CD4-positive, alpha-beta T cell treated with Interleukin-12 subunit alpha and Interleukin-12 subunit beta, for 1 hour (primary cell): ENCODE results near the gene ACVR1B.

Experiments
- DNase-seq: peaks from one replicate; pipeline ENCODE4 v3.0.0-alpha.2; 2020

ACVR1B gene

DNA sequence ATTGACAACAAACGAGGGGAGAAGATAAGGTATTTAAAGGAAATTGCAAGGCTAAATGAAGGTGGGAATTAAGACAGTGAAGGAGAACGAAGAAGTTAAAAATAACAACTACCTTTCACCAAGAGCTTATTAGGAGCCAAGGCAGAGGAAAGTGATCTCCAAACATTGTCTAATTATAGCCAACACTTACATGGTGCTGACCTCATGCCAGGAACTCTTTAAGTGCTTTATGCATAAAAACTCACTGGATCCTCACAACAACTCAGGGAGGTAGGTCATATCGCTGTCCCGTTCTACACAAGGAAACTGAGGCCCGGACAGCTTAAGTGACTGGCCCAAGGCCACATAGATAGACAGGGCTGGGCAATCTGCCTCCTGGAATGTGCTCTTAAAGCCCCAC is 74.8 kb downstream of the ACVR1B start:
- no peak for DNase-seq

DNA sequence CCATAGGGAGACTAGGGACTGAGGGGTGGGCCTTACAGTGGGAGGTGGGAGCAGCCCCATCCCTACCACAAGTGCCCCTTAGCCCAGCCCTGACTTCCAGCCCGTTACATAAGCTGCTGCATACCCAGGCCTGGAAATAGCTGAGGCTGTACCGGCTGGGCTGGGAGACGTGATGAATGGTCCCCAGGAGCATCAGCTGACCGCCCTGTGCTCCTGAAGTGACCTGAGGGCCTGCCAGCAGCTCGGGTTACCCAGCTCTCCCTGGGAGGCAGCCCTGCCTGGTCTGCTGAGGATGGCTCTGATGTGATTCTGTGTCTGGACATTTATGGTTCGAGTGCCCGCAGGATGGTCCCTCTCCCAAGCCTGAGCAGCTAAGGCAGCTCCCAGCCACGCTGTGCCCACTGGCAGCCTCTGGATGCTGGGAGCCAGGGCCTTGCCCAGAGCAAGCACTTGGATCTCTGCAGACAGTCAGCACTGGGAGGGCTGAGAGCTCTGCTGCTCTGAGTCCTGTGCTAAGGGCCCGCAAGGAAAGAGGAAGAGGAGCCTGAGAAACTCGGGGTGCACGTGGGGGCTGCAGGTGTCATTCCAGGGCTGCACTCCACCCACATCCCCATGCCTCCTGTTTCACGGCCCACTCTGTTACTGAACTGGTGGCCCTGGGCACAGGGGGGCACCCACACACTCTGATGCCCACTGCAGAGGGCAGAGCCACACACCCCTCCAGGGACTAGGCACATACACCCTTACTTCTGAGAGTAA is 75.8 kb downstream of the ACVR1B start:
- no peak for DNase-seq

DNA sequence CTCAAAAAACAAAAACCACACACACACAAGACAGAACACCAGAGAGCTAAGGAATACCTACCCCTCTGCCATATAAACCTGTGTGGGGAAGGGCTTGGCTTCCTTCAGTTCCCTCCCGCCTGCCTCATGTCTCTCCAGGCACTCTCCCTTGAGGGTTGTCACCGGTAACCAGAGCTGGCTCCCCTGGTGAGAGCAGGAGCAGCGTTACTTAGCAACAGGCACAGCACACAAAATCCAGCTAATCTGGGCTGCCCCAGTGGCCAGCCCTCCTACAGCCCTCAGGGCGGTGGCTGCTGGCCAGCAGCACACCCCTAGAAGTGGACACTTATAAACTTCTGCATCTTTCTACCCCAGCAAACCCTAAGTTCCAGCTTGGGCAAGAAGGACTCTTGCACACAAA is 78.2 kb downstream of the ACVR1B start:
- no peak for DNase-seq

DNA sequence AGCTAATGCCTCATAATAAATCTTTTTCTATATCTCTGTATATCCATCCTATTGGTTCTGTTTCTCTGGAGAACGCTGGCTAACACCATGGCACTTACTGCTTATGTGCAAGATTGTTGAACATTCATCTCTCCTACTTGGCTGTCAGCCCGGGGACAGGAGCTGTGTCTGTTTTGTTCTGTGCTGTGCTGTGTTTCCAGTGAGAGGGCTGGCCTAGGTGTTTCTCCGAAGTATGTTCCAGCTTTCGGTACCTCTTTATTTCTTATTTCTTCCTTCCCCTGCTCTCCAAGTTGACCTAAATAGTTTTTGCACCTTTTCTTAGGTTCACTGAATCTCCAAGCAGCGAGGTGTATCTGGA is 80.9 kb downstream of the ACVR1B start:
- DNase-seq = no peak

DNA sequence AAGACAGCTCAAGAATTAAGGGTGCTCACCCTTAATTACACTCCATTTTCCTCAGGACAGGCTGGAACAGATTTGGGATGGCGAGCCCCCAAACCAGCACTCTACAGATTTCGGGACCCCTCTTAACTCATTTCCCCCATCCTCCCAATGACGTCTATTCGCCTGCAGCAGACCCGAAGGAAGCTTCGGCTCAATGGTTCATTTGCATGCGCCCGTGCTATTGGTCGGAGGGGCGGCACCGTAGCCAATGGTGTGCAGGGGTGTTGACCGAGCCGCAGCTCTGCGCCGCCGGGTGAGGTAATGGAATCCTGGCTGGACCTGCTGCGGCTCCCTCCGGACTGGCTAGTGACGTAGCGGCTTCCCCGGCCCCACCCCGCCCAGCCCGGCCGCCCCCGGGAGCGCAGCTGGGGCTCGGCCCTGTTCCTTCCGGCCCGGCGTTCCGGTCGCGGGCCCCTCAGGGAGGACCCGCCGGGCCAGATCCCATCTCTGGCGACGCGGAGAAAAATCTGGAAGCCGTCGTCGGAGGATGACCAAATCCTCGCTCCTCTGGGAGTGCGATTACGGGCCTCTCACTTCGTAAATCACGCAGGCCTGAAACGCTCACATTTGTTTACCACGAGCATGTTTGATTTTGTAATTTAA is 81.4 kb downstream of the ACVR1B start:
- peak; percentile 91 for DNase-seq

DNA sequence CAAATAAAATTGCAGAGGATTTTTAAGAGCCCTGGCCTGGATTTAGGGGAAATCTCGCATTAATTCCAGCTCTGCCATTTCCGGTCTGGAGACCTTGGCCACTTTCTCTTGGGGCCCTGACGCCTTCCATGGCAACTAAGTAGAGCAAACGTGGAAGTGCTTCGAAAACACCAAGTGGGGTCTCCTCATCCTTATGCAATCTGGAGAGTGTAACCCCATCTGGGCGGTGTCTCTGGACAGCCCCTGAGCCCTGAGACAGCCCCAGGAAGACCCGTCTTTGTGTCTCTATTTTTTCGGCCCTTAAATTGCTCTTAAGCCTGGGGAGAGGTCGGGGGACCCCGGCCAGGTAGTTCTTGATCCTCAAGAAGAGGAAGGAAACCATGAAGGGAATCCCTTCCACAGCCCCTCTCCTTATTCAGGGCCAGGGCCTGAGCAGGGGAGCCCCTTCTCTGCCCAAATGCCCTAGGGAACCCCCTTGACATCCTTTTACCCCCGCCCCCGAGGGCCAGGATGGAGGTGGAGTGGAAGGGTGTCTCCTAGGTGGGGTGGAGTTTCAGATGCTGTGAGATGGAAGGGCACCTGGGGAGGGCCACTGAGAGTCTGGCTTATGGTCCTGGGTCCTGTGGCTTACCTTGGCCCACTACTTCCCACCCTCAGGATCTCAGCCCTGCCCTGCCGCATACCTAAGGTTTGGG is 82.1 kb downstream of the ACVR1B start:
- no peak for DNase-seq

DNA sequence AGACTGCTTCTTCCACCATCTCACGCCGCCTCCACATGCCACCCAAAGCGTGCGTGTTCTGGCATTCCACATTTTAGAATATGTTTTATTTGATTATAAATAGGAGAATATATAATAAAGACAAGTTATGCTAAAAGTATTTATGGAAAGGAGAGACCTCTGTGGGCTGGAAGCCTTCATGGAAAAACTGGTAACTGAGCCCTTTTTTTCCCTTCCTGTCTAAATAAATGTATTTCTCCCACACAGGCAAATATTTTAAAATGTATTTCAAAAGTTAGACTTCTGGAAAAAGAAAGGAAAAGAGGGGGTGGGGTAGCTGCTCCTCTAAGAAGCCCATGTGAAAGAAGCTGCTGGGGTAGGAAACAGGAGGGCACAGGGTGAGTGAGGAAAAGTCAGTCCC is 83.7 kb downstream of the ACVR1B start:
- DNase-seq = no peak

DNA sequence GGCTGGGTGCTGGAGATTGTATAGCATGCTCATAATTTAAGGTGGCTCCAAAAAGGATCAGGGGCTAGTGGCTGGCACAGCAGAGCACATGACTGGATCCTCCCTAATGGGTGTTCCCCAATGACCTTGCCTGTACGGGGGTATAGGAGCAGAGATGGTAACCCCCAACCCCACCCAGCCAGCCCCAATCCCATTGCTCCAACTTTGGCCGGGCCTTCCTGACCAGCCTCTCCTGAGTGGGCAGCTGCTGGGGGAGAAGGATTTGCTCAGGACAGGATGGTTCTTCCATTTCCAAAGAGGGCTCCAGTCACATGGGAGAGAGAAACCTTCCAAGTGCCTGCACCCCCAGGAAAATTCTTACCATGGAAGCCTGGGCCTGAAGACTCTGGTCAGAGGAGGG is 84.4 kb downstream of the ACVR1B start:
- DNase-seq = no peak

DNA sequence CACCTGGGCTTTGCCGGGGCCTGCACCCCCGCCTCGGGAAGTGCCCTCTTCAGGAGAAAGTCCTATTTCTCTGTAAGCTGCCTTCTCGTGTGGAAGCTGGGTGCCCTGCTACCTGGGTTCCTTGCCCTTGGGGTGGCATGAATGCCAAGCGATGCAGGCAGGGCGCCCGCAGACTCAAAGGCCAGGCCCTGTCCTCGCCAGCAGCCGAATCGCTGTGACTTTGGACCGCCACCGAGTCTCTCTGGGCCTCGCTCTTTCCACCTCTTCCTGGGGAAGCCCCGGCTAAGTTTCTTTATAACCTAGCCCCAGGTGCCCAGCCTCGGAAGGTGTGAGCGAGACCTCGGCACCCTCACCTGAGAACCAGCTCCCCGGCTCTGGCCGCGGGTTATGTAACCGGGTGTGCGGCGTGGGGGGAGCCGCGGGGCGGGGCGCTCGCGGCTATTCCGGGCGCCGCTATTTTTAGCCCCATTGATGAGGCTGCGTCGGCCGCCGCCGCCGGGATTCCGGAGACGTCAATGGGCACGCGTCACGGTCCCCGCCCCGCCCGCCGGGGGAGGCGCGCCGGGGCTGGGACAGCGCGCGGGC is 85.2 kb downstream of the ACVR1B start:
- peak; percentile 94 for DNase-seq

DNA sequence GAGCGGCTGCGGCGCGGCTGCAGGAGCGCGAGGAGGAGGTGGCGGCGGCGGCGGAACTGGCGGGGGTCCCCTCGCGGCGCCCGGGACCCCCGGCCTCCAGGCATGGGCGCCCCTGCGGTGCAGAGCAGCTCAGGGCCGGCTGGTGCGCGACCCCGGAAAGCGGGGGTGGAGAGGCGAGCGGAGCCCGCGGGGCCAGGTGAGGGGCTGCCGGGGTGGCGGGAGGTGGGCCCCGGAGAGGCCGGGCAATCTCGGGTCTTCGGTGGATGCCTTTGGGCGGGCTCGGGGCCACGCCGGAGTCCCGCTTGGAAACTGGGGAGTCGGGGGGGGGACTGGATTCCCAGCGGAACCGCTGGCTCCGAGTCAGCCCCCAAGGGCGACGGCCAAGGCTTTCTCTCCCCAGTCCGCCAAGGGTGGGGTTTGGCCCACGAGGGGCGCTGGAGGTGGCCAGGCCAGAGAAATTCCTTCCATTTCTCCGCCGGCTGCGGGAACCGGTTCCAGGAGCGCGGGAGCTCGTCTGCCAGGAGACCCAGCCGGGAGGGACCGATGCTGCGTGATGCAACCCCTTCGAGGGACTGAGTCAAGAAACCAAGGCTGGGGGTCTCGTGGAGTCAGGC is 85.9 kb downstream of the ACVR1B start:
- DNase-seq = no peak

DNA sequence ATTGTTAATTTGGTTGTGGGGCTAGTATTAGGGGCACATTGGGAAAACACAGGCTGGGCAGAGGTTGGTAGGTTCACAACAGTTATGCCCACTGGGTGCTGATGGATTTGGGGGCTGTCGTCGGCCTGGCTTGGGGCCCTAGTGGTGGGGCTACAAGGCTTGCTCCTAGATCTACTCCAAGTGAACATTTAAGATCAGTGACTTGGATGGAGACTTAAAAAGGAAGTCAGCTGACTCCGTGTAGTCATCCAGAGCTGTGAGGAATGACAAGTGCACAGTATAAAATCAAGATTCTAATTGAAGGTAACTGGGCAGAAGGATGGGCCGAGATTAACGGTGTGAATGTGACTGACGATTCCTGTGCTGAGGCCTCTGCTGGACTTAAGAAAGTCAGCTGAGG is 86.9 kb downstream of the ACVR1B start:
- DNase-seq = no peak

DNA sequence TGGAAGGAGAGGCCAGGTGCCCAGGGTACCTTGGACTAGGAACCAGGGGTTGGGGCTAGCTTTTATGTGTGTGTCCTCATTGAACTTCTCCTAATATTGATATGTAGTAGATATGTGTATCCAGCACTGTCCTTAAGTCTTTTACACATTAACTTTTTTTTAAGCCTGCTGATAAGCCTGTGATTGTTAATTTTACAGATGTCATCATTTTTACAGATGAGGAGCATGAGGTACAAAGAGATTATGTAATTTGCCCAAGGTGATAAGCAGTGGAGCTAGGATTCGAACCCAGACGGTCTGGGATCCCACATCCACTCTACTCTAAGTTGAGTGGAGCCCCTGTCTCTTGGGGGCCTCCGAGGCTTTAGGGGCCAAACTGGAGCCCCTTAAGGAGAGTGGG is 89.5 kb downstream of the ACVR1B start:
- DNase-seq = no peak

DNA sequence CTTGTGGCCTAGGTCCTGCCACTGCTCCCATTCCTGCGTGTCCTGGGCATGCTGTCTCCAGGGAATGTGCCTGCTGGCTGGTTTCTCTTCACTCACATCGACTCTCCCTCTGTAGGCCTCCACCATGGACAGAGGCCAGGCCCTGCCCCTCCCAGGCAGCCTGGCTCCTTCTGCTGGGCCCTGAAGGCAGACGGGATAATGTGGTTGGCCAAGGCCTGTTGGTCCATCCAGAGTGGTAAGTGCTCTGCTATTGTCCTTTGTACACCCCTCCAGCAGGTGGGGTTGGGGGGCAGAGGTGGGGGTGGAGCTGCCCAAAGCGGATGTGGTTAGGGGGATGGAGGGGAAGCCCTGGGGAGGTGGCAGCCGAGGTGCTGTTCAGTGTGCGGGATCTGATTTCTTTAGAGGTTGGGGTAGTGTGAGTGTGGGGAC is 90.2 kb downstream of the ACVR1B start:
- peak; percentile 82 for DNase-seq

DNA sequence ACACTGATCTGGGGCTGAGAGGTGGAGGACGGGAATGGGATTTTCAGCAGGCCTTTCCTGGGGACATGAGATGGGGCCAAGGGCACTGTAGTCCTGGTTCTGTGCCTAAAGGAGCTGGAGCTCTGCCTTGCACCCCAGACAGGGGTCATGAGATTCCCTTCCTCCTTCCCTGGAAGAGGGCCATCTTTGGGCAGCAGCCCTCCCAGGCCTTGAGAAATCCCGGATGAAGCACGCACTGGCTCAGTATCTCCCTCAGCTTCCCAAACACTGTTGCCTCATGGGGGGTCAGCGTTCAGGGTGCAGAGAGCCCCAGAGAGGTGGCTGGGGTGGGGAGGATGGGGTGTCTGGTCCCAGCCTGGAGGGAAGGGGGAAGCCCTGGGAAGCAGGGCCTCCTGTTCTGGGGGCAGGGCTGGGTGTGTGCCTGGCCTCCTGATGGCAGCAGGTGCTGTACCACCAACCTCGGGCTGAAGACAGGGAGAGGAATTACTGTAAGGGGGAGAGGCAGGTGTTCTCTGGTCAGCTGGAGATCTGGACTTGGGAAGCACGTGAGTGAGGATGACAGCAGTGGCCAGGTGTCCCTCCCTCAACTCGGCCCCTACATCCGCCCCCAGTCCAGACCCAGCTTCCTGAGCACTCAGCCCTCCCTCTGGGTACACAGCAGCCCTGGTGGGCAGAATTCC is 91.3 kb downstream of the ACVR1B start:
- no peak for DNase-seq

DNA sequence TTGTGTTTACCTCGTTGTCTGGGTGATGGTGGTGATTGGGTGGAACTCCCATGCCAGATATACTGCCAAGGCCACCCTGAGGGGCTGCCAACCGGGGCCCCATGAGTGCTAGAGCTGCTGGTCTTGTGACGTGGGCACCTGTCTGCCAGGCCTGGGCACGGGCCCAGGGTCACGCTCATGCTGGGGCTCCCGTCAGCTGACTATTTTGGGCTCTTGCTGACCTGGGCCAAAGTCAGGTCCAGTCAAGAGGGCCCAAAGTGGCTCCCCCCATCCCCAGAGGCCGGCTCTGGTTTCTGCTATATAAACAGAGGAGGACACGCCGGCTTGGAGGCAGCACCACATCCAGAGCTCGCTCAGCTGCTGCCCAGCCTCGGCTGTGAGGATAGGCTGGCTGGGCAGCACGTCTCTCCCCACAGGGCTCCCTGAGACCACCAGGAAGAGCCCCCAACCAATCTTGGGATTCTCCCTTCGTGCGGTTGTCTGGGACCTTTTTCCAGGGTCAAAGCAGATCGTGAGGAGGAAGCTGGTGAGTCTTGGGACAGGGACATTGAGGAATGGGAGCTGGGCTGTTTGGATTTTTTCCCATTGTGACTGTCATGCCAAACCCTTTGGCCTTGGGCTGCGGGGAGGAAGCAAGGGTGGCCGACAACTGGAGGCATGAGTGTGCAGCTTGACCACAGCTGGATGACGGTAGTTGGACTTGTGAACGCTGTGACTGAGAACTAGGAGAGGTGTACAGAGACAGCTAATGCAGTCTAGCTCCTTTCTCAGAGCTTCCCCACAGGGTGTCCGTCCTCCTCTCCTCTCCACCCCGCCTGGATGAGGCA is 92.1 kb downstream of the ACVR1B start:
- no peak for DNase-seq

DNA sequence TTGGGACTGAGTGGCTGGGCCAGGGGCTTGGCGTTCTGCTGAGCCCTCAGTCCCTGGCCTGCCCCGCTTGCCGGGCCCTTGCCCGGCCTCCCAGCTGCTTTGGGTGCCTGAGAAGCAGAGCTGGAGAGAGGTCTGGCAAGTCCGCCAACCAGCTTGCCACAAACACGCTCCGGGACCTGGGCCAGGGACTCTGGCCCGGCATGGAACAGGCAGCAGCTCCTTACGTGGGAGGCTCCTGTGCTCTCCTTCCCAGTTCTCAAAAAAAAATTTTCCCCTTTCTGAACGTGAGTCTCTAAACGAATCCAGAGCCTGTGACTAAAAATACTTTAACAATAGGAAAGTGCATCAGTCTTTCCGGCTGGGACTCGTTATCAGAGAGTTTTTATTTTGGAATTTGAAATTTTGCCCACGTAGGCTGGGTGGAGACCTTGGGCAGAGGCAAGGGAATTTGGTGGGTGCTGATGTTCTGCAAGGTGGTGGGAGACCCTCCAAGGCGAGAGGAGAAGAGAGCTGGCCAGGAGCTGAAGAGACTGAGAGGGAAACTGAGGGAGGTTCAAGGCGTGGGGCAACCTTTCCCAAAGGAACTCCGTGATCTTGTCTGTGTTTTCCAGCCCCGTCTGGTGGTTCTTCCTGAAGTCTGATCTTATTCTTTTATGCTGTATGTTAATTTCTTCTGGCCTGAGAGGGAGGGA is 92.9 kb downstream of the ACVR1B start:
- DNase-seq = no peak

DNA sequence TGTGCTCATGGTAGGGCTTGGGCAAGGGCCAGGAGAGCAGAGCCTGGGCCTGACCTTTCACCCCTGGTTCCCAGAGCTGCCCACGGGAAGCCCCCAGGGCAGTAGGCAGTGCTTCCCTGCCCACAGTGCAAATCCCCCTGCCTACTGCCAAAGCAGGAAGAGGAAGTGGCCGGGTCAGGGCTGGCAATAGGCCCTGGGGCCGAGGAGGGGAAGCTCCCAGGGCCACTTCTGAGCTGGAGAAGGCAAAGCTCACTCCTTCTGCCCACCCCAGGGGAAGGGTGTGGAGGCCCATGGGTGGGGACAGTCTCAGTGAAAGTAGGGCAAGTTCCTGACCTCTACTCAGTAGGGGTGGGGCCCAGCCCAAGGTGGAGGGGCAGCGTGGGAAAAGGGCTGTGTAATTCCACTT is 94.3 kb downstream of the ACVR1B start:
- no peak for DNase-seq
